Activated CD4-positive, alpha-beta T cell treated with anti-CD3 and anti-CD28 coated beads for 1 hour (primary cell): ENCODE measurements around the gene LSR.

Experiments
- DNase-seq: peaks from one replicate; pipeline ENCODE4 v3.0.0-alpha.2; 2020

The LSR gene

GRCh38 chr19:35249146-35249847 is 495 bp downstream of the LSR start:
- no peak for DNase-seq

- no peak for DNase-seq
Measured at GRCh38 chr19:35249848-35250711, 1.3 kb downstream of the LSR start.

DNA sequence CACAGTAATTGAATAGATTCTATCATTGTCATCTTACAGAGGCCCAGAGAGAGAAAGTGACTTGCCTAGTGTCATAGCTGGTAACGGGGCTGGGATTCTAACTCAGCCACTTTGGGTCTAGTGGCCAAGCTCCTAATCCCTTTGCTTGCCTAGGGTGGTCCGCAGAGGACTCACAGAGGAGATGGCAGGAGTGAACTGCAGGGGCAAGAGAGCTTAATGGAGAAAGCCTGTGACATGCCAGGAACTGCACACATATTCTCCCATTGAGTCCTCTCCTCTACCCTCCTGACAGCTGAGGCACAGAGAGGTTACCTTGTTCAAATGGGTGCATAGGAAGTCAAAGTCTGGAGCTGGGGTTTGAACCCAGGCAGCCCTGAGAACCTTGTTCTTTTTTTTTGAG is 2.7 kb downstream of the LSR start:
- DNase-seq = no peak

DNA sequence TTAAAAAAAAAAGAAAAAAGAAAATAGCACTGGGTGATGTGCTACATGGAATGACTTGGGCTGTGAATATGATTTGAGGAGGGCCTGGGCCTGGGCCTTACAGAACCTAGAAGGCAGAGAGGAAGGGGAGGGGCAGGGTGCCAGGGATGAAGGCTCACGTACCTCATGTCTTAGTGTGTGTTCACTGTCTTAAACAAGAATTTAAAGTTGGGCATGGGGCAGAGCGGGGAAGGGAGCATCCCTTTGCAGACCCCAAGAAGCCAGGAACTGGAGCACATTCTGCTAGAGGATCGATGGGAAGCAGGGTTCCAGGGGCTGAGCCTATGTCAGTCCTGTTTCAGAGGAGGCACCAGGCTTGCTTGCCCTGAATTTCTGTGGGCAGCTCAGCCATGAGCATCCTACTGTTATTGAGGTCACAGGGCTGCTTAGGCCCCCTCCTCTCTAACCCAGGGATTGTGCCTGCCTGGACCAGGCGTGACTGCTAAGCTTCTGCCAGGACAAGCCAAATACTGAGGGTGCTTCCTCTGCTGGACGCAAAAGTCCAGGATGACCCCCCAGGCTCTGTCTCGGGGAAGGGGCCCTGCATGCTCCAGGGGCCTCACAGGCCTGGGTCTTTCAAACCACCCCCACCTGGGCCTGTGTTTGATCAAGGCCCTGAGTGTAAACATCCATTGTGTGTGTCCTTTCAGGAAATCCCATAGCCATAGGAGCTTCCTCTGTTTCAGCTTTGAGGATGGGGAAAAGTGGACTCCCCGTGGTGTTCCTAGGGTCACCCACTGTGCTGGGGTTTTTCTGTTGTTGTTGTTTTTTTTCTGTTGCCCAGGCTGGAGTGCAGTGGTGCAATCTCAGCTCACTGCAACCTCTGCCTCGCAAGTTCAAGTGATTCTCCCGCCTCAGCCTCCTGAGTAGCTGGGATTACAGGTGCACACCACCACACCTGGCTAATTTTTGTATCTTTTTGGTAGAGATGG is 4.8 kb downstream of the LSR start:
- DNase-seq = no peak

- no peak for DNase-seq
Measured at GRCh38 chr19:35254341-35255297, 5.8 kb downstream of the LSR start.

- DNase-seq = no peak
Measured at GRCh38 chr19:35256566-35256965, 7.8 kb downstream of the LSR start.

GRCh38 chr19:35257113-35257461 is 8.3 kb downstream of the LSR start:
- no peak for DNase-seq

DNA sequence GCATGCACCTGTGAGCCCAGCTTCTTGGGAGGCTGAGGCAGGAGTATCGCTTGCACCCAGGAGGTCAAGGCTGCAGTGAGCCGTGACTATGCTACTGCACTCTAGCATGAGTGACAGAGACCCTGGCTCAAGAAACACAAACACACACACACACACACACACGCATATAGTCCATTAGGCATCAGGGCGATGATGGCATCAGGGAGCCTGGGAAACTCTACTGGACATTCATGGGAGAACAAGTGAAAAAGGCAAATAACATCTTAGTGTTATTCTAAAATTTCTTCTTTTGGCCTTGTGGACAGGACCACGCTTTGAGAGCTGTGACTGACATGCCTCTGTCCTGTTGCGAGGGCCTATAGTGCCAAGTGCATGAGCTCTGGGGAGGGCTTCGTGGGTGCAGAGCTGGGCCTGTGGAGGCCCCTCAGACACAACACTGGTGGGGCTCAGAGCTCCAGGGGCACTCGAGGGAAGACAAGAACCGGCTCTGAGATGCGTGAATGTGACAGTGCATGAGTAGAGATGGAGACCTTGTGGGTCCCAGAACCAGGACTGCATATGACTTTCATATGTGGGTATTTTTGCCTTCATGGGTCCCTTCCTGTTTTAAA is 12.0 kb downstream of the LSR start:
- DNase-seq = peak; percentile 6

GRCh38 chr19:35261356-35262100 is 12.7 kb downstream of the LSR start:
- DNase-seq = peak; percentile 2

GRCh38 chr19:35262101-35262761 is 13.4 kb downstream of the LSR start:
- no peak for DNase-seq

- no peak for DNase-seq
Measured at GRCh38 chr19:35264268-35265125, 15.7 kb downstream of the LSR start.

DNA sequence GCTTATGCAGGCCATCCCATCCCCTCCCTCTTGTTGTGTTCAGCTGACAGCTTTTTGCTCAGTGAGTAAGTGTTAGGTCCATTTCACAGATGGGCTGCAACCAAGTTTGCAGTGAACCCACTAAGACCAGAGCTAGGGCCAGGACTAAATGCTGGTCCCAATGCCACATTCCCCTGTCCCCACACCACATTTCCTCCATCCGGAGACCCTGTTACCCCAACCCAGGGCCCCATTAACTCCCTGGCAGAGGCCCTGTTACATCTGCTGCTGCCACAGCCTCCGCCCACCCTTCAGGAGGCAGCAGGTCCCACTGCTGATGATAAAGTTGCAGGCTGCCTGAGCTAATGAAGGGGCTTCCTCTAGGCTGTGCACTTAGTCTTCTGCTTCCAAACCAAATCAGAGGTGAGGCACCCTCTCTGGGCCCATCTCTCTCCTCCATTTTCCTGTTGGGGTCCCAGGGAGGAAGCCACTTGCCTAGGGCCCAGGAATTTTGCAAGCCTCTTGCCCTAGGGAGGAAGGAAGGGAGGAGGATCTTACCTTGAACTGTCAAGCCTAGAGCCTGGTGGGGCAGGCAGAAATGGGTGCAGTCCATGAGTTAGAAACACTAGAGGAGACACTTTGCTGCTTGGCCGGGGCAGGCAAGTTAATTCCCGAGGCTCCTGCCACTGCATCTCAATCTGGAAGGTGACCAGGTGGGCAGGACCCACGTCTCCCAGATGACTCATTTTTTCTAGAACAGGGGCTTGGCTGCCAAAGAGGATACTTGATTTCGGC is 16.5 kb downstream of the LSR start:
- DNase-seq = no peak

- no peak for DNase-seq
Measured at GRCh38 chr19:35265900-35266519, 17.2 kb downstream of the LSR start.

DNA sequence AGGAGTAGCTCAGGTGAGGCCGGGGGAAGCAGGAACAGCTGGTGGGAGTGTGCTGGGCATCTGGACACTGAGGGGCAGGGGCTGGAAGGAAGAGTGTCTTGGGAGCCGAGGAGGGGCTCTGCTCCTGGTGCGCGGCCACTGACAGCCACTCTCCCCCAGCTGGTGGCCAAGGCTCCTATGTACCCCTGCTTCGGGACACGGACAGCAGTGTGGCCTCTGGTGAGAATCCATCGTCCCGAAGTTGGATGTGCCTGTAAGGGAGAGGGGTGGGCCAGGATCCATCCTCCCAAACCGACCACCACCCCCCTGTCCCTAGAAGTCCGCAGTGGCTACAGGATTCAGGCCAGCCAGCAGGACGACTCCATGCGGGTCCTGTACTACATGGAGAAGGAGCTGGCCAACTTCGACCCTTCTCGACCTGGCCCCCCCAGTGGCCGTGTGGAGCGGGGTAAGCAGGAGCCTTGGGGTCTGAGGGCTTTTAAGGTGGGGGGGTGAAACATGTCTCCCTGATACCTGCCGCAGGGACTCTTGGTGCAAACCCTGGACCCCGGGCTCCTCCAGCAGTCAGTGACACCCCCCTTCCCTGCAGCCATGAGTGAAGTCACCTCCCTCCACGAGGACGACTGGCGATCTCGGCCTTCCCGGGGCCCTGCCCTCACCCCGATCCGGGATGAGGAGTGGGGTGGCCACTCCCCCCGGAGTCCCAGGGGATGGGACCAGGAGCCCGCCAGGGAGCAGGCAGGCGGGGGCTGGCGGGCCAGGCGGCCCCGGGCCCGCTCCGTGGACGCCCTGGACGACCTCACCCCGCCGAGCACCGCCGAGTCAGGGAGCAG is 17.9 kb downstream of the LSR start:
- DNase-seq = no peak

- peak; percentile 32 for DNase-seq
Measured at GRCh38 chr19:35267353-35267817, 18.6 kb downstream of the LSR start.

GRCh38 chr19:35267818-35268535 is 19.2 kb downstream of the LSR start:
- DNase-seq = peak; percentile 64
